Fibroblast of villous mesenchyme (primary cell): ENCODE results near the gene TRABD2A. TPM values are rescaled to one million over a fixed set of nuclear protein-coding genes. Genes with fewer than 3 reads are reported as not detected.

Source experiments
- DNase-seq: peaks from one replicate; pipeline ENCODE4 v3.0.0-alpha.2; 2010; ENCODE audit warnings: low read depth
- H3K4me3 ChIP-seq: 2 replicates; pipeline ENCODE4 v1.5.1; 2011; ENCODE audit warnings: low read depth, mild to moderate bottlenecking, low read length
- CTCF ChIP-seq: IDR thresholded peaks from 2 replicates; pipeline ENCODE4 v1.5.1; 2012; ENCODE audit warnings: low read depth, mild to moderate bottlenecking, low read length; ENCODE audit not compliant: insufficient read depth
- total RNA-seq: library from RNA; depleted of rRNA; stranded (reverse); fragments of >200 nt; gene quantifications from 2 replicates; pipeline ENCODE4 v1.2.3, GENCODE V29; 2012

TRABD2A gene
- total RNA-seq, 1 donor = 1.7 TPM

- DNase-seq = no peak
- TF ChIP-seq CTCF = no peak
- no peak overlapping the region for H3K4me3 ChIP-seq
Measured at GRCh38 chr2:84885111-84885510, 4.2 kb upstream of the TRABD2A start.

GRCh38 chr2:84884449-84884848 is 3.6 kb upstream of the TRABD2A start:
- DNase-seq = no peak
- TF ChIP-seq CTCF = no peak
- H3K4me3 ChIP-seq = no peak overlapping the region

GRCh38 chr2:84882775-84883550 is 2.1 kb upstream of the TRABD2A start:
- H3K4me3 ChIP-seq = no peak overlapping the region
- TF ChIP-seq CTCF = no peak
- no peak for DNase-seq

DNA sequence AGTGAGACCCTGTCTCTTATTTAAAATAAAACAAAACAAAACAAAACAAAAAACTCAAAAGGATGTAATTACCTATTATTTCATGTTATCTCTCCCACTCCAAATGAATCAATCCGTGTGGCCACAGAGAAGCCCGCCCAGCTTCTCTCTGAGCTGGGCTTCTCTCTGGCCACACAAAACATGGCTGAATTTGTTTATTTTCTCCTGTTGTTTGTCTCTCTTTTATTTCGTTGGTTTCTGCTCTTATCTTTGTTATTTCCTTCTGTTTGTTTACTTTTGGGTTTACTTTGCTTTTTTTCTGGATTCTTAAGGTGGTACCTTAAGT is 1.5 kb upstream of the TRABD2A start:
- no peak overlapping the region for H3K4me3 ChIP-seq
- no peak for TF ChIP-seq CTCF

GRCh38 chr2:84881581-84882413 is 913 bp upstream of the TRABD2A start:
- peak overlapping the region; percentile 59 for H3K4me3 ChIP-seq
- TF ChIP-seq CTCF = peak; percentile 75
- DNase-seq = peak; percentile 78

More for the DNA sequence above, 1.5 kb upstream of the TRABD2A start:
- DNase-seq = no peak

DNA sequence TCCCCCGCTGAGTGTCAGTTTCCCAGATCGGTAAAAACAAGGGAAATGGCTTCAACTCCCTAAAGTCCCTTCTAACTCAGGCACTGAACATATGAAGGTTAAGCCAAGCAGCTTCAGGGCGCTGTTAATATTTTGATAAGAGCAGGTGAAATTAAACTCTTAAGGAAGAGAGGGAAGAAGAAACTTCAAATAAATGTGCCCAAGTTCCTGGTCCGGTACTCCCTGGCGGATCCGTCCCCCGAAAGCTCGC is 564 bp downstream of the TRABD2A start:
- no peak for DNase-seq
- peak overlapping the region; percentile 59 for H3K4me3 ChIP-seq
- no peak for TF ChIP-seq CTCF
